ENCODE measurements around the gene RASSF3. TPM values are rescaled to one million over a fixed set of nuclear protein-coding genes. Genes with fewer than 3 reads are reported as not detected.

The RASSF3 gene
- total RNA-seq, 1 experiment from 2014 or later = 162 TPM

DNA sequence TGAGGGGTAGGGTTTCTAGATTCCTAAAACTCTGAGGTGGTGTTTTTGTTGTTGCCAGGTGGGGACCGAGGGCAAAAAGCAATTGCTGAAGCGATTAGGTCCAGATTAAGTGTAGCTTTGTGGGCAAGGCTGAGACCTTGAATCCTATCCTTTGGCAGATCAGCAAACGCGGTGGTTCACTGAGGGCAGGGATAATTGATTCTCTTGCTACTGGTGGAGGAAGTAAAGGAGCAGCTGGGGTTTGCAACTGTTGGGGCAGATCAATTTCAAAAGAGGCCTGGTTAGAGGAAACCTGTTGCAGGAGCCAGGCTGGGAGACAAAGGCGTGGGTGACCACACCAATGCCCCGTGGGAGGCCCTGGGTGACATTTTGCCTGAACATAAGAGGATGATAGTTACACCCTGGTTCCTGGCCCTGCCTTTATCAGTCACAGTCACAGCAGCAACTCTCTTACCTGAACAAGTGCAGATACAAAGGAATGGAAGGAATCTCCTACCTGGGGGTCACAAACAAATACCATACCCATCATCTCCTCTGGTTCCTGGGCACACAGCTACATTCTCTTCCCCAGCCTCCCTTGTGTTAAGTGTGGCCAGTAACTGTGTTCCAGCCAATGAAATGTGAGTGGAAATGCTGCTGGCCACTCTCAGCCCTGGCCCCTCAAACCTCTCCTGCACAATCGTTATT is 43.3 kb upstream of the RASSF3 start:
- Mint-ChIP-seq H3K4me3 (ENCODE audit: low read depth, unreplicated experiment) (no peak overlapping the region), H3K27ac (ENCODE audit: unreplicated experiment) (no peak overlapping the region), H3K27me3 (ENCODE audit: unreplicated experiment) (no peaks in the 10 kb centered on the region), H3K9me3 (ENCODE audit: low read depth, unreplicated experiment) (no peaks in the 10 kb centered on the region), H3K36me3 (ENCODE audit: insufficient read depth, unreplicated experiment) (peaks cover 5% of the 10 kb centered on the region), H3K4me1 (ENCODE audit: low read depth, unreplicated experiment) (peaks cover 32% of the 10 kb centered on the region)
- TF ChIP-seq, protein P1, sequence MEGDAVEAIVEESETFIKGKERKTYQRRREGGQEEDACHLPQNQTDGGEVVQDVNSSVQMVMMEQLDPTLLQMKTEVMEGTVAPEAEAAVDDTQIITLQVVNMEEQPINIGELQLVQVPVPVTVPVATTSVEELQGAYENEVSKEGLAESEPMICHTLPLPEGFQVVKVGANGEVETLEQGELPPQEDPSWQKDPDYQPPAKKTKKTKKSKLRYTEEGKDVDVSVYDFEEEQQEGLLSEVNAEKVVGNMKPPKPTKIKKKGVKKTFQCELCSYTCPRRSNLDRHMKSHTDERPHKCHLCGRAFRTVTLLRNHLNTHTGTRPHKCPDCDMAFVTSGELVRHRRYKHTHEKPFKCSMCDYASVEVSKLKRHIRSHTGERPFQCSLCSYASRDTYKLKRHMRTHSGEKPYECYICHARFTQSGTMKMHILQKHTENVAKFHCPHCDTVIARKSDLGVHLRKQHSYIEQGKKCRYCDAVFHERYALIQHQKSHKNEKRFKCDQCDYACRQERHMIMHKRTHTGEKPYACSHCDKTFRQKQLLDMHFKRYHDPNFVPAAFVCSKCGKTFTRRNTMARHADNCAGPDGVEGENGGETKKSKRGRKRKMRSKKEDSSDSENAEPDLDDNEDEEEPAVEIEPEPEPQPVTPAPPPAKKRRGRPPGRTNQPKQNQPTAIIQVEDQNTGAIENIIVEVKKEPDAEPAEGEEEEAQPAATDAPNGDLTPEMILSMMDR (IDR thresholded peaks at IDR 0.05; ENCODE audit: unreplicated experiment) = no peak
- CTCF ChIA-PET = no interaction called here
- no TSS peak for BruUV-seq (replicated peaks)
- DNase-seq = no peak
- intact Hi-C loops (cut with micrococcal nuclease; ENCODE audit: unreplicated experiment) = no loop called here

DNA sequence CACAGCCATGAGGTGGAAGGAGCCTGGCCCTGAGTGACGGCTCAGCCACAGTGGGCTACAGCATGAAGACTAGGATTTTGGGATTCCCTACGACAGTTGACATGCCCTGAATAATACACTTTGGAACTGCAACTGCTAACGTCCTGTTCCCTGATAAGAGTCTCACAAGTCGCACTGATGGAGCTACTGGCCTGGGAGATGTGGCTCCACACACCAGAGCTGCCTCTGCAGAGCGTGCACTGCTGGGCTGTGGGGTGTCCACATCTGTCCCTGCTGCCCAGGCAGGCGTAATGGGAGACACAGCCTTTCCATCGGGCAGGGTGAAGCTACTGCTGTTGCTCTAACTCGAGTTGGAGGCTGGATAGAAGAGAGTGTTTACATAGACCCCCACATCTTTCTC is 42.7 kb upstream of the RASSF3 start:
- Mint-ChIP-seq H3K4me1 (ENCODE audit: low read depth, unreplicated experiment) (peaks cover 32% of the 10 kb centered on the region), H3K4me3 (ENCODE audit: low read depth, unreplicated experiment) (no peak overlapping the region), H3K9me3 (ENCODE audit: low read depth, unreplicated experiment) (no peaks in the 10 kb centered on the region), H3K27ac (ENCODE audit: unreplicated experiment) (no peak overlapping the region), H3K27me3 (ENCODE audit: unreplicated experiment) (no peaks in the 10 kb centered on the region), H3K36me3 (ENCODE audit: insufficient read depth, unreplicated experiment) (no peaks in the 10 kb centered on the region)
- no peak for DNase-seq
- intact Hi-C loops (cut with micrococcal nuclease; ENCODE audit: unreplicated experiment) = no loop called here
- CTCF ChIA-PET = no interaction called here
- TF ChIP-seq, protein P1 (IDR thresholded peaks at IDR 0.05; ENCODE audit: unreplicated experiment) = no peak
- no TSS peak for BruUV-seq (replicated peaks)

DNA sequence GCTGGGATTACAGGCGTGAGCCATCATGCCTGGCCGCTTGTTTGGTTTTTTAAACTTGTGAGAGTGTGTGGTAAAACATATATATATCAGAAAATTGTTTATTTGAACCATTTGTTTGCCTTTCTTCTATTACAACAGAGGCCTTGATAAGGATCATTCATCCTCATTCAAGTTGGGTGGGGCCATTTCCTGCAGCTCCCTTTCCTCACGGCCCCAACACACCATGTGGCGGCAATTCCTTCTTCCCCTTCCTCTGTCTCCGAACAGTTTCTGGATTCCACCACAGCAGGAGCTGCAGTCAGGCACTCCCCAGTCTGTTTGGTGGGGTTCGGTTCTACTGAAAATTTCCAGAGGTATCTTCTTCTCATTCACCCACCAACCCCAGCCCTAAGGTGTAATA is 42.0 kb upstream of the RASSF3 start:
- Mint-ChIP-seq H3K27me3 (ENCODE audit: unreplicated experiment) (no peaks in the 10 kb centered on the region), H3K27ac (ENCODE audit: unreplicated experiment) (no peak overlapping the region), H3K9me3 (ENCODE audit: low read depth, unreplicated experiment) (no peaks in the 10 kb centered on the region), H3K36me3 (ENCODE audit: insufficient read depth, unreplicated experiment) (no peaks in the 10 kb centered on the region), H3K4me3 (ENCODE audit: low read depth, unreplicated experiment) (no peak overlapping the region), H3K4me1 (ENCODE audit: low read depth, unreplicated experiment) (peaks cover 32% of the 10 kb centered on the region)
- DNase-seq = no peak
- BruUV-seq (replicated peaks) = no TSS peak
- CTCF ChIA-PET = interaction anchor here (1.1 to 1.3 kb wide), 2 partner anchors 13 to 57 kb away, joined by 3 read pairs; no protein-coding TSS in a partner anchor
- TF ChIP-seq, protein P1 (IDR thresholded peaks at IDR 0.05; ENCODE audit: unreplicated experiment) = no peak
- intact Hi-C loops (cut with micrococcal nuclease; ENCODE audit: unreplicated experiment) = no loop called here

DNA sequence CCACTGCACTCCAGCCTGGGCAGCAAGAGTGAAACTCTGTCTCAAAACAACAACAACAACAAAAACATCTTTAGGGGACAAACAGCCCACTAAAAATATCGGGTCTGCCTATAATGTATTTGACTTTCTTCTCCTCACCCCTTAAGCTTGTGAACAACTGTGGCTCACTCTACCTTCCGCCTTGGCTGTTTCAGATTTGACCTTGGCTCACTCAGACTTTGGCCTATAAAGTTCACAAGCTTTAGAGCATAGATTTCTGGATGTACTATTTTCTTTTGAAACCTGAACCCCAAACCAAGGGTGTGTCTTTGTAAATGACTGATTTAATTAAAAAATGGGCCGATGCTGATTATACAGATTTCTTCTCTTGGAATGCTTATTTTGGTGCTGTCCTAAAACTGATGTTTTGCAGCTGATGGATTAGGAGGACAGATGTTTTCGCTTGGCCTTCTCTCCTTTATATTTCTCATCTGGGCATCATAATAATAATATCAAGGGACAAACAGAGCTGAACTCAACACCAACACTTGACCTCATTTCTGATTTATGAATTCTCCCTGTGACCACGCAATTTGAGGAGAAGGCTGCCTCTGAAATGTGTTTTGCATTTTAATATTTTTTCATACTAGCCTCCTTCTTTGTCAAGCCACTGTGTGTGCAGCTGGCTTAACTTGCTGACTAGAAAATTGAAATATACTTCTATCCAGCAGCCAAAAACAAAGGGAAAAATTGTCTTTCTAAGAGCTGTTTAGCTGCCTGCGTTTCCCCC is 40.2 kb upstream of the RASSF3 start:
- H3K36me3 Mint-ChIP-seq (ENCODE audit: insufficient read depth, unreplicated experiment) = no peaks in the 10 kb centered on the region
- no TSS peak for BruUV-seq (replicated peaks)
- H3K4me3 Mint-ChIP-seq (ENCODE audit: low read depth, unreplicated experiment) = no peak overlapping the region
- intact Hi-C loops (cut with micrococcal nuclease; ENCODE audit: unreplicated experiment) = no loop called here
- H3K27me3 Mint-ChIP-seq (ENCODE audit: unreplicated experiment) = no peaks in the 10 kb centered on the region
- TF ChIP-seq, protein P1 (IDR thresholded peaks at IDR 0.05; ENCODE audit: unreplicated experiment) = no peak
- CTCF ChIA-PET = interaction anchor here (0.6 to 1.3 kb wide), 3 partner anchors 9 to 117 kb away, joined by 3 read pairs; no protein-coding TSS in a partner anchor
- DNase-seq = no peak
- H3K4me1 Mint-ChIP-seq (ENCODE audit: low read depth, unreplicated experiment) = peaks cover 32% of the 10 kb centered on the region
- no peaks in the 10 kb centered on the region for H3K9me3 Mint-ChIP-seq (ENCODE audit: low read depth, unreplicated experiment)
- H3K27ac Mint-ChIP-seq (ENCODE audit: unreplicated experiment) = no peak overlapping the region
